H9 (cell line): ENCODE results near the gene CLEC16A. TPM values are rescaled to one million over a fixed set of nuclear protein-coding genes. Genes with fewer than 3 reads are reported as not detected.
A peak's percentile ranks its signal among the peaks of the same experiment; 100 is the strongest.

Experiments used
- DNase-seq: peaks from one replicate; pipeline ENCODE4 v3.0.0-alpha.2; 2017
- H2AFZ ChIP-seq: one replicate; pipeline ENCODE4 v1.6.1; 2013; ENCODE audit warnings: mild to moderate bottlenecking, low read length, control low read depth, moderate library complexity
- H2AK5ac ChIP-seq: 2 replicates; pipeline ENCODE4 v1.6.1; 2013; ENCODE audit warnings: low read length, control low read depth, mixed read lengths; ENCODE audit not compliant: insufficient read length
- H2BK120ac ChIP-seq: one replicate; pipeline ENCODE4 v1.6.1; 2013; ENCODE audit warnings: low read depth, mild to moderate bottlenecking, low read length, control low read depth, inconsistent platforms; ENCODE audit not compliant: poor library complexity, severe bottlenecking
- H2BK12ac ChIP-seq: 2 replicates; pipeline ENCODE4 v1.6.1; 2013; ENCODE audit warnings: low read length, control low read depth, mixed read lengths, low read depth; ENCODE audit not compliant: insufficient read length
- H2BK15ac ChIP-seq: 2 replicates; pipeline ENCODE4 v1.6.1; 2013; ENCODE audit warnings: low read depth, low read length, control low read depth
- H2BK20ac ChIP-seq: one replicate; pipeline ENCODE4 v1.6.1; 2013; ENCODE audit warnings: low read depth, mild to moderate bottlenecking, low read length, control low read depth, inconsistent platforms; ENCODE audit not compliant: poor library complexity, severe bottlenecking
- H2BK5ac ChIP-seq: 2 replicates; pipeline ENCODE4 v1.6.1; 2013; ENCODE audit warnings: low read length, control low read depth, mixed read lengths; ENCODE audit not compliant: insufficient read length
- H3K14ac ChIP-seq: 2 replicates; pipeline ENCODE4 v1.6.1; 2013; ENCODE audit warnings: low read length, control low read depth; ENCODE audit not compliant: insufficient read depth
- H3K18ac ChIP-seq: 2 replicates; pipeline ENCODE4 v1.6.1; 2013; ENCODE audit warnings: low read depth, mild to moderate bottlenecking, mixed read lengths, low read length, control low read depth; ENCODE audit not compliant: insufficient read length
- H3K23ac ChIP-seq: 2 replicates; pipeline ENCODE4 v1.6.1; 2013; ENCODE audit warnings: low read length, control low read depth, mixed read lengths, low read depth; ENCODE audit not compliant: insufficient read length
- H3K23me2 ChIP-seq: 2 replicates; pipeline ENCODE4 v1.6.1; 2013; ENCODE audit warnings: low read depth, mild to moderate bottlenecking, mixed read lengths, low read length, control low read depth; ENCODE audit not compliant: insufficient read length, poor library complexity, severe bottlenecking
- H3K27ac ChIP-seq: 2 replicates; pipeline ENCODE4 v1.5.1; 2013; ENCODE audit warnings: low read length, control low read depth, mixed read lengths, low read depth; ENCODE audit not compliant: insufficient read length
- H3K27me3 ChIP-seq: 2 replicates; pipeline ENCODE4 v1.6.1; 2013; ENCODE audit warnings: low read length, control low read depth, inconsistent platforms; ENCODE audit not compliant: insufficient read depth
- H3K4ac ChIP-seq: 2 replicates; pipeline ENCODE4 v1.6.1; 2013; ENCODE audit warnings: low read depth, mild to moderate bottlenecking, control low read depth, inconsistent platforms, low read length, moderate library complexity
- H3K4me1 ChIP-seq: 2 replicates; pipeline ENCODE4 v1.6.1; 2013; ENCODE audit warnings: low read length, control low read depth, inconsistent platforms; ENCODE audit not compliant: insufficient read depth
- H3K4me2 ChIP-seq: 2 replicates; pipeline ENCODE4 v1.6.1; 2013; ENCODE audit warnings: low read length, control low read depth, mixed read lengths; ENCODE audit not compliant: insufficient read length, insufficient read depth
- H3K56ac ChIP-seq: 2 replicates; pipeline ENCODE4 v1.6.1; 2013; ENCODE audit warnings: low read depth, mild to moderate bottlenecking, mixed read lengths, low read length, control low read depth; ENCODE audit not compliant: insufficient read length
- H3K79me1 ChIP-seq: 2 replicates; pipeline ENCODE4 v1.6.1; 2013; ENCODE audit warnings: low read depth, mild to moderate bottlenecking, moderate library complexity, low read length, control low read depth, inconsistent platforms; ENCODE audit not compliant: insufficient read depth, poor library complexity, severe bottlenecking
- H3K79me2 ChIP-seq: 2 replicates; pipeline ENCODE4 v1.6.1; 2013; ENCODE audit warnings: low read length, control low read depth, inconsistent platforms; ENCODE audit not compliant: insufficient read depth
- H3K9ac ChIP-seq: 2 replicates; pipeline ENCODE4 v1.6.1; 2013; ENCODE audit warnings: low read length, control low read depth, mixed read lengths; ENCODE audit not compliant: insufficient read length; ENCODE audit errors: extremely low read depth
- H3K9me3 ChIP-seq: one replicate; pipeline ENCODE4 v1.6.1; 2013; ENCODE audit warnings: low read depth, low read length, inconsistent platforms; ENCODE audit not compliant: control insufficient read depth
- H3T11ph ChIP-seq: one replicate; pipeline ENCODE4 v1.6.1; 2013; ENCODE audit warnings: mild to moderate bottlenecking, low read length, control low read depth, inconsistent platforms
- H4K20me1 ChIP-seq: one replicate; pipeline ENCODE4 v1.6.1; 2013; ENCODE audit not compliant: control insufficient read depth, insufficient read length, insufficient read depth
- H4K5ac ChIP-seq: 2 replicates; pipeline ENCODE4 v1.6.1; 2013; ENCODE audit warnings: low read depth, mild to moderate bottlenecking, mixed read lengths, low read length, control low read depth; ENCODE audit not compliant: insufficient read length
- H4K8ac ChIP-seq: replicated peaks from 2 replicates; pipeline ENCODE4 v1.6.1; 2013; ENCODE audit warnings: low read length, control low read depth, mixed read lengths, low read depth; ENCODE audit not compliant: insufficient read length
- H4K91ac ChIP-seq: 2 replicates; pipeline ENCODE4 v1.6.1; 2013; ENCODE audit warnings: low read depth, mild to moderate bottlenecking, moderate library complexity, mixed read lengths, low read length, control low read depth; ENCODE audit not compliant: insufficient read length
- H3K27ac Mint-ChIP-seq, 3 experiments: 2 replicates in 2 of 3; 3 replicates in 1 of 3; pipeline ENCODE4 v1.8.0; 2020 to 2021; ENCODE audit warnings: mixed read lengths in 3 of 3, mild to moderate bottlenecking in 1 of 3, moderate library complexity in 1 of 3
- H3K27me3 Mint-ChIP-seq: 2 replicates; pipeline ENCODE4 v1.8.0; 2021; ENCODE audit warnings: low read depth, mild to moderate bottlenecking, moderate library complexity, mixed read lengths
- H3K36me3 Mint-ChIP-seq, 3 experiments: 2 replicates in 2 of 3; 3 replicates in 1 of 3; pipeline ENCODE4 v1.8.0; 2020 to 2021; ENCODE audit warnings: low read depth in 3 of 3, mixed read lengths in 3 of 3; ENCODE audit not compliant: insufficient read depth in 1 of 3
- H3K4me1 Mint-ChIP-seq, 2 experiments: 2 replicates each; pipeline ENCODE4 v1.8.0; 2020; ENCODE audit warnings: mixed read lengths in 2 of 2
- H3K4me3 Mint-ChIP-seq, 2 experiments: 2 replicates in 1 of 2; 3 replicates in 1 of 2; pipeline ENCODE4 v1.8.0; 2020 to 2021; ENCODE audit warnings: mild to moderate bottlenecking in 2 of 2, mixed read lengths in 2 of 2, moderate library complexity in 1 of 2
- H3K9me3 Mint-ChIP-seq, 2 experiments: 2 replicates in 1 of 2; 3 replicates in 1 of 2; pipeline ENCODE4 v1.8.0; 2020; ENCODE audit warnings: mild to moderate bottlenecking in 2 of 2, mixed read lengths in 2 of 2, moderate library complexity in 1 of 2
- CTCF ChIP-seq: fragments of 200-600 bp; sonication (generic); conservative IDR thresholded peaks from 3 replicates; pipeline ENCODE4 v1.8.0; 2021; ENCODE audit warnings: antibody characterized with exemption, mild to moderate bottlenecking
- WGBS: extraction: QIAGEN DNeasy Blood & Tissue Kit; methylation state at CpG from one replicate; pipeline ENCODE4 v1.1.7; 2013; ENCODE audit warnings: missing lambda C conversion rate, low lambda C conversion rate, mixed read lengths; ENCODE audit not compliant: insufficient read length; ENCODE audit errors: extremely low coverage; 5-methylcytosine and 5-hydroxymethylcytosine counted together
- total RNA-seq: library from RNA; stranded (reverse); gene quantifications from 2 replicates; pipeline ENCODE4 v1.2.1, GENCODE V29; 2021

The CLEC16A gene
- total RNA-seq, 1 experiment from 2014 or later: 15.2 TPM

GRCh38 chr16:10934325-10935107, 9.8 kb upstream of the CLEC16A start:
- Mint-ChIP-seq H3K4me1 (peaks cover 3 to 6% of the 10 kb centered on the region in 2 experiments), H3K4me3 (no peak overlapping the region), H3K36me3 (peaks cover 7 to 24% (median 15%) of the 10 kb centered on the region in 3 experiments; a peak in 6 of 7 replicates), H3K27me3 (no peaks in the 10 kb centered on the region), H3K9me3 (no peaks in the 10 kb centered on the region), H3K27ac (peak overlapping the region in 1 of 3 experiments; percentile 4; a peak in 1 of 7 replicates)
- Histone ChIP-seq H3K4me1 (no peaks in the 10 kb centered on the region), H2AK5ac (no peak overlapping the region), H2BK20ac (no peak overlapping the region), H3K14ac (no peak overlapping the region), H3K79me2 (no peaks in the 10 kb centered on the region; the same call in 1 of the 2 replicates), H3K79me1 (peaks cover 3% of the 10 kb centered on the region), H3K18ac (no peak overlapping the region), H2BK5ac (no peak overlapping the region), H4K5ac (no peak overlapping the region), H3K4ac (no peak overlapping the region), H4K8ac (no peak overlapping the region), H4K20me1 (no peaks in the 10 kb centered on the region), H3K23me2 (no peaks in the 10 kb centered on the region), H3K27me3 (no peaks in the 10 kb centered on the region), H3K56ac (no peak overlapping the region), H3K4me2 (no peak overlapping the region), H2BK12ac (no peak overlapping the region), H3K23ac (no peak overlapping the region), H4K91ac (no peak overlapping the region), H2BK15ac (no peak overlapping the region), H3K27ac (no peak overlapping the region), H2BK120ac (no peak overlapping the region), H2AFZ (no peak overlapping the region), H3K9ac (no peak overlapping the region), H3T11ph (no peak overlapping the region), H3K9me3 (no peaks in the 10 kb centered on the region)
- TF ChIP-seq CTCF: no peak
- WGBS: no CpG with 5 or more reads among the region's 13 CpGs
- DNase-seq: no peak
